HG03139 (cell line): ENCODE results near the gene DLX2.

Experiments
- ATAC-seq: cut with Tn5 transposase; IDR thresholded peaks from one replicate; pipeline ENCODE4 v1.9.1; 2021; ENCODE audit not compliant: unreplicated experiment

Gene DLX2

DNA sequence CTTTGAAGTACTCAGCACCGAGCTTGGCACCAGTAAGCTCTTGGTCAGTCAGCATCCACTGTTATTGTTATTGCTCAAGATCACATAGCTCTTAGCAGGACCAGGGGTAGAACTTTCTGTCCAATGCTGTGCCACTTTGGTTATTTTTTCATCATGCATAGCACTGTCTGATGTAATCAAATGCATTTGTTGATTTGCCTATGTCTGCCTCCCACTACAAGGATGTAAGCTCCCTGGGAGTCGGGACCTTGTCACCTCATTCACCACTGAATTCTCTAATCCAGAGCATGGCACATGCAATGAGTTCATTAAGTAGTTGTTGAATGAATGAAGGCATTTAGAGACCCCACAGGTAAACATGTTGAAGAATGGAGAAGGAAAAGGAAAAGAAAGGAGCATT, 46.4 kb downstream of the DLX2 start:
- no peak for ATAC-seq

DNA sequence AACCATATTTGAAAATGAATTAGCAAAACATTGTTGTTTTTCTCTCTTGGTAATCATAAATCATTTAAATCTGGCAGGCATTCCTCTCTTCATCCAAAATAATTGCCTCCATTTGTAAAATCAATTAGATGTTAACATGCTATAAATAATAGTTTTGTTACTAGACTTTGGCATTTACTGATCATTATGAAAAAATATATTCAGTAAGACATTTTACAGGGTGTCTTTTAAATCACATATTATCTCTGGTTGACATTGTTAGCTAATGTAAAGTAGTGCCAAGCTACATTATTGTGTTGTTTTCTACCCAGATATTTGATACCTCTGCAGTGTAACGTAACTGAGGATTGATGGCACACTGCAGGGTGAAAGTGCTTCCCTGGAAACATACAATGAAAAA, 49.2 kb downstream of the DLX2 start:
- no peak for ATAC-seq

DNA sequence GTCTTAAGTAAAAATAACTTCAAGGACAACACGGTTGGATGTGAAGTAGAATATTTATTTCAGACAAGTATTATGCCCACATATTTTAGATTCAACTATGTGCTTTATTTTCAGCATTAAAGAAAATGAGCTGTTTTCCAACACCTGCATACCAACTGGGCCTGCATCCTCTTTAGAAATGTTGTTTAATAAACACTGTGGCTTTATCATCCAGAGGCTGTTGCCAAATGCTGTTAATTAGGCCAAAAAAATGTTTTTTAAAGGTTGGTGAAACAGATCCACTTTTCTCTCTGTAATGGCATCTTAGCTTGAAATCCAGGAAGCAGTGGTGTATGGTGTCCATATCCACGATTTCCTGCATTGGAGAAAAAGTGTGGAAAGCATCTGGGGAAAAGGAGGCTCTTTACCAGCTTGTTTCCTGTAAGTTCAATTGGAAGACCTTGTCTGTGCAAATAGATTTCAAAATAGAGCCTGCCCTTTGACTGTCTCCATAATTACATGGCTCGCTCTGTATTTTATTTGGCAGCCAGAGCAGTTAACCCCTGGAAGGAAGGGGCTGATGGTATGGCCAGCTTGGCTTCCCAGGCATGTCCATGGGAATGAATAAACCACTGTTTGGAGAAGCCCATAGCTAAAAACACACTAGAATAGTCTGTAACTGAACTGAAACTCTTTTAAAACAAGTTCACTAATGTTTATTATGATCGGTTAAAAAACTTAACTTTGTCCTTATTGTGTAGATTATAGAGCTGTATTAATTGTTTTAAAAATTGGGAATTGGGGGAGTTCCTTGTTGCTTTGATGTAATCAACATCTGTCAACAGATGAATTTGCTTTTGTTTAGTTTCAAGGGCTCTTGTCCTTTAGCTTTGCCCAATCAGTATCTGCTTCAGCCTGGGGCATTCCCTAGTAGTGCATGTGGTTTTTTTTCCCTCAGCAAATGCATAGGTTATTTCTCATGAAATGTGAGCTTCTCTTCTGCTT, 50.4 kb downstream of the DLX2 start:
- ATAC-seq: no peak

DNA sequence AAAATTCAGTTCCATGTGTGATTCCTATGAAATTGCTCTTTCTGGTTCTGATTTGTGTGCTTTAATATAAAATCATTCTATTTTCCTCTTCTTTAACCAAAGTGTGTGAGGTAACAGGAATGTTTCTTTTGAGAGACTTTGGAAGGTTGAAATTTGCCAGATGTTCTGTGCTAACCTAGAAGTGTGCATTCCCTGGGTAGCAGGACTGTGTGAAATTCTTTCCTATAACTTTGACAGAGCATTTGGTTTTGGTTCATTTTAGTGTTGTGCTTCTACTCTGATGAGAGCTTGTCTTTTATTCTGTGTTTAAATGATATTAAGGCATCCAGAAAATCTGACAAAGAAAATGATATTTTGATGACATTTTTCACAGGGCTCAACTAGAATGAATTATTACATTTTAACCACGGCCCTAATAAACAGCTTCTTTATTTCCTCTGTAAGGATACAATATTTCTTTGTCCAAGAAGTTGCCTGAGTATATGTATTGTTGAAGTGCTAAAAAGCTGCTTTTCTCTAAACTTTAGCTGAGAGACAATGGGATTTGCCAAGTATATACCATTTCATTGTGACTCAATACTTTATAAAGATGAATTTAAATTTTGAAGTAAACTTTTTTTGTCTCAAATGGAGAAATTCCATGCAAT, 52.1 kb downstream of the DLX2 start:
- no peak for ATAC-seq

DNA sequence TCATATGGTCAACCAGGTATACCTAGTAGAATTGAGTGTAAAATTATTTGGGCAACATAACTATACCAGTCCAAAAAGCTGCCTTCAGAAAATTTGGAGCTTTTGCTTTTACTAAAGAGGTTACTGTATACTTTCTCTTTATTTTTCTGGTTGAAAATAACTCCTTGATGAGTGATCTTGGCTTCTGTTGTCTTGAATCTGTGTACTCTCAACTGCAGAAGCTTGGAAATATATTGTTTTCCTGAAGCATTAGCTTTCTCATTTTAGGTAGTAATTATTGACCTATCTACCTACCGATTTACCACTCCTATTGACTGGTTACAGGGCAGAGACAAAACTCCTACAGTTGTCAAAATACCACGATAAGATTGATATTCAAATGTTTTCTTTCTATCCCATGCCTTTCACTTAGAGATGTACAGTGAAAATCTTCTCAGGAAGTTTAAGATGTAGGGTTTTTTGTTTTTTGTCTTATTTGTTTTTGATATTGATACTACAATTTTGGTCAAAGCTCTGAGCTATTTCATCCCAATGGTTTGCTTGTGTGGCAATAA, 53.1 kb downstream of the DLX2 start:
- ATAC-seq: no peak
